Measurements from ENCODE around the gene DCP1A. TPM values are rescaled to one million over a fixed set of nuclear protein-coding genes. Genes with fewer than 3 reads are reported as not detected.

Gene DCP1A
- total RNA-seq, 1 donor from 2014 or later = 25.0 TPM

DNA sequence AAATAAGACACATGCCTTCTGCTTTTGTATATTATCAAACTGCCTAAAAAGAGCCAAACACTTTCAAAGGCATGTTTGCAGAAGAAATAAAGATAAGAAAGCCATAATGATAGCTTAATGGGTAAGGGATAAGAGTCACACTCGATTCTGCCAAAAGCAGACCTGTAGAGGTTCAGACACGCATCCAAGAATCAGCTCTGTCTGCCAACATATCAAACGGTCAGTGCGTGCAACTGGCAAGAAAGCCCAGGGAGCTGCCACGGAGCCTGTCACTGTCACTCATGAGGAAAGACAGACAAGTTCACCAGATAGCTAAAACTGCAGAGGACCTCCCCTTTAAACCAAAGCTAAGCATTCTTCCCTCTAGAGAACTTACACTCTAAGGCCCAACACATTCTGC is 23.2 kb downstream of the DCP1A start:
- no peak overlapping the region for H3K27ac ChIP-seq (ENCODE audit: low read depth, low read length)
- no peaks in the 10 kb centered on the region for H3K27me3 ChIP-seq (ENCODE audit: insufficient read depth, low read length)
- H3K36me3 ChIP-seq (ENCODE audit: insufficient read depth, low read length) = peaks cover 13% of the 10 kb centered on the region
- Mint-ChIP-seq H3K9me3 (ENCODE audit: unreplicated experiment) (no peaks in the 10 kb centered on the region), H3K4me1 (ENCODE audit: low read depth, unreplicated experiment) (peaks cover 11% of the 10 kb centered on the region), H3K4me3 (ENCODE audit: unreplicated experiment) (no peak overlapping the region), H3K27ac (ENCODE audit: unreplicated experiment) (no peak overlapping the region), H3K27me3 (ENCODE audit: low read depth, unreplicated experiment) (no peaks in the 10 kb centered on the region), H3K36me3 (ENCODE audit: low read depth, unreplicated experiment) (peaks cover 23% of the 10 kb centered on the region)
- no peak for FAIRE-seq
- TF ChIP-seq EZH2 (IDR thresholded peaks at IDR 0.05; ENCODE audit: insufficient read depth, low read length) = no peak
- TF ChIP-seq CTCF (IDR thresholded peaks at IDR 0.05; ENCODE audit: insufficient read depth, low read depth, low read length) = no peak
- H2AFZ ChIP-seq (ENCODE audit: low read depth, low read length) = no peak overlapping the region
- H3K4me2 ChIP-seq (ENCODE audit: low read length) = no peak overlapping the region
- H3K4me3 ChIP-seq (ENCODE audit: insufficient read depth, low read depth, low read length) = no peak overlapping the region
- DNase-seq (ENCODE audit: low read depth) = peak; percentile 6
- peaks cover 82% of the 10 kb centered on the region for H3K79me2 ChIP-seq (ENCODE audit: insufficient read depth, low read length)
- H3K4me1 ChIP-seq (ENCODE audit: insufficient read depth, low read length) = peaks cover 4% of the 10 kb centered on the region
- peaks cover 57% of the 10 kb centered on the region for H4K20me1 ChIP-seq (ENCODE audit: insufficient read depth, low read length)
- H3K9me3 ChIP-seq (ENCODE audit: insufficient read depth, low read depth, low read length) = no peaks in the 10 kb centered on the region
- H3K9ac ChIP-seq (ENCODE audit: low read length) = no peak overlapping the region

DNA sequence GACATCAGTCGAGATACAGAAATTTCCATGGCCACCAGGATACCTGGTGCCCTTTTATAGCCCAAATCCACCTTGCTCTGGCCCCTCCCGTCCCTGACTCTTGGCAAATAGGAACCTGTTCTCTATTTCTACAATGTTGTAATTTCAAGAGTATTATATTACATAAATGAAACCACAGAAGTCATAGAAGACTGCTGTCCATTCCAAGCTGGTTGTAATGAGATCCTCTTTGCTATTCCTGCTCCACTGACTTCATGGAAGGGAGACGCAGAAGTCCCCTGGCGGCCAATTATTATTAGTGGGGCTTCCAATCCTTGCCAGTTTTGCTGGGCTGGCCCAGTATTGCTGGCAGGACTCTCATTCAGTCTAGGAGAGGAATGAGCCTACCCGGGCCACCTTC is 26.6 kb downstream of the DCP1A start:
- Histone ChIP-seq H3K36me3 (ENCODE audit: insufficient read depth, low read length) (peaks cover 8% of the 10 kb centered on the region), H3K4me3 (ENCODE audit: insufficient read depth, low read depth, low read length) (no peak overlapping the region), H3K4me1 (ENCODE audit: insufficient read depth, low read length) (peaks cover 8% of the 10 kb centered on the region), H2AFZ (ENCODE audit: low read depth, low read length) (no peak overlapping the region), H3K27ac (ENCODE audit: low read depth, low read length) (no peak overlapping the region), H4K20me1 (ENCODE audit: insufficient read depth, low read length) (peaks cover 34% of the 10 kb centered on the region), H3K9ac (ENCODE audit: low read length) (no peak overlapping the region), H3K27me3 (ENCODE audit: insufficient read depth, low read length) (no peaks in the 10 kb centered on the region), H3K4me2 (ENCODE audit: low read length) (no peak overlapping the region), H3K79me2 (ENCODE audit: insufficient read depth, low read length) (peaks cover 58% of the 10 kb centered on the region), H3K9me3 (ENCODE audit: insufficient read depth, low read depth, low read length) (no peaks in the 10 kb centered on the region)
- H3K9me3 Mint-ChIP-seq (ENCODE audit: unreplicated experiment) = no peaks in the 10 kb centered on the region
- H3K36me3 Mint-ChIP-seq (ENCODE audit: low read depth, unreplicated experiment) = peaks cover 18% of the 10 kb centered on the region
- no peaks in the 10 kb centered on the region for H3K27me3 Mint-ChIP-seq (ENCODE audit: low read depth, unreplicated experiment)
- TF ChIP-seq EZH2 (IDR thresholded peaks at IDR 0.05; ENCODE audit: insufficient read depth, low read length) (no peak), CTCF (IDR thresholded peaks at IDR 0.05; ENCODE audit: insufficient read depth, low read depth, low read length) (no peak)
- H3K4me1 Mint-ChIP-seq (ENCODE audit: low read depth, unreplicated experiment) = no peaks in the 10 kb centered on the region
- no peak overlapping the region for H3K27ac Mint-ChIP-seq (ENCODE audit: unreplicated experiment)
- FAIRE-seq (no peak), DNase-seq (ENCODE audit: low read depth) (no peak)
- no peak overlapping the region for H3K4me3 Mint-ChIP-seq (ENCODE audit: unreplicated experiment)

DNA sequence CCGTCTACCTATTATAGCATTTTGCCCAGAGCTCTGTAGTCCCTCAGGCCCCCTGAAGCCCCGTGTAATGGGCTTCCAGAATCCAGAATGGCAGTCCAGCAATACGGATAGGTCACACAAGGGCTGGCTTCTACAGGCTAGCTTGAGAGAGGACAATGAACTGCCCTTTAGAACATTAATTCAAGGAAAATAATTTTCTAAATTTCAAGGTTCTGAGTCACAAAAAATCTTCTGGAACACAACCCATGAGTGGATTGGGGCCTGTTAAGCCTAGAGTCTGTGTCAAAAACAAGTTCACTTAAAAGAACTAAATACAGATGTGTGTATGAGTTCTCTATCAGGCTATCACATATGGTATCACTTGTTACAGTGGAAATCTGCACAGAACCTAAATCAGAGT is 28.8 kb downstream of the DCP1A start:
- no peak overlapping the region for H3K27ac Mint-ChIP-seq (ENCODE audit: unreplicated experiment)
- peaks cover 12% of the 10 kb centered on the region for H3K36me3 ChIP-seq (ENCODE audit: insufficient read depth, low read length)
- no peak overlapping the region for H3K4me3 ChIP-seq (ENCODE audit: insufficient read depth, low read depth, low read length)
- H3K27me3 ChIP-seq (ENCODE audit: insufficient read depth, low read length) = no peaks in the 10 kb centered on the region
- no peaks in the 10 kb centered on the region for H3K9me3 Mint-ChIP-seq (ENCODE audit: unreplicated experiment)
- H3K9me3 ChIP-seq (ENCODE audit: insufficient read depth, low read depth, low read length) = no peaks in the 10 kb centered on the region
- peak overlapping the region; percentile 8 for H3K4me2 ChIP-seq (ENCODE audit: low read length)
- peaks cover 47% of the 10 kb centered on the region for H3K79me2 ChIP-seq (ENCODE audit: insufficient read depth, low read length)
- H3K4me3 Mint-ChIP-seq (ENCODE audit: unreplicated experiment) = no peak overlapping the region
- no peak for TF ChIP-seq EZH2 (IDR thresholded peaks at IDR 0.05; ENCODE audit: insufficient read depth, low read length)
- no peak for TF ChIP-seq CTCF (IDR thresholded peaks at IDR 0.05; ENCODE audit: insufficient read depth, low read depth, low read length)
- DNase-seq (ENCODE audit: low read depth) (peak; percentile 53), FAIRE-seq (peak; percentile 76)
- peak overlapping the region; percentile 11 for H3K27ac ChIP-seq (ENCODE audit: low read depth, low read length)
- peaks cover 21% of the 10 kb centered on the region for H4K20me1 ChIP-seq (ENCODE audit: insufficient read depth, low read length)
- H3K9ac ChIP-seq (ENCODE audit: low read length) = no peak overlapping the region
- H2AFZ ChIP-seq (ENCODE audit: low read depth, low read length) = no peak overlapping the region
- no peaks in the 10 kb centered on the region for H3K27me3 Mint-ChIP-seq (ENCODE audit: low read depth, unreplicated experiment)
- peaks cover 13% of the 10 kb centered on the region for H3K36me3 Mint-ChIP-seq (ENCODE audit: low read depth, unreplicated experiment)
- H3K4me1 ChIP-seq (ENCODE audit: insufficient read depth, low read length) = peaks cover 8% of the 10 kb centered on the region
- no peaks in the 10 kb centered on the region for H3K4me1 Mint-ChIP-seq (ENCODE audit: low read depth, unreplicated experiment)
